ENCODE measurements around the gene PCDHGA1. TPM values are rescaled to one million over a fixed set of nuclear protein-coding genes. Genes with fewer than 3 reads are reported as not detected.

Gene PCDHGA1
- polyA plus RNA-seq, 2 of the 4 experiments (the other 2 are of a cell fraction), result 0.32 to 0.71 TPM

- POLR2A ChIA-PET, result no interaction called here
- WGBS (ENCODE audit: missing lambda C conversion rate), result 74% methylated on average over 52 of the region's 66 CpGs
- no peak for DNase-seq (ENCODE audit: low read depth in 1 of 2, low spot score in 1 of 2)
- Histone ChIP-seq H3K4me3 (no peak overlapping the region), H3K4me1 (no peaks in the 10 kb centered on the region), H3K9me3 (no peaks in the 10 kb centered on the region), H3K4me2 (no peak overlapping the region), H3K27ac (no peak overlapping the region)
- TF ChIP-seq RFX5 (IDR thresholded peaks at IDR 0.05) (no peak), ZC3H11A (IDR thresholded peaks at IDR 0.05) (no peak), PBX3 (IDR thresholded peaks at IDR 0.05) (no peak), NFE2L2 (conservative IDR thresholded peaks at IDR 0.05; ENCODE audit: low read length) (no peak), HOXA7 (CRISPR knock-in tag; IDR thresholded peaks at IDR 0.05) (no peak), MAX (IDR thresholded peaks at IDR 0.05) (no peak), MYC (IDR thresholded peaks at IDR 0.05; ENCODE audit: borderline replicate concordance, low read length) (no peak), RCOR1 (IDR thresholded peaks at IDR 0.05; ENCODE audit: low read depth, low read length) (no peak), JUN (IDR thresholded peaks at IDR 0.05) (no peak), HMGXB4 (CRISPR knock-in tag; IDR thresholded peaks at IDR 0.05; ENCODE audit: borderline replicate concordance) (no peak), TFCP2L1 (CRISPR knock-in tag; IDR thresholded peaks at IDR 0.05) (no peak), KDM5A (IDR thresholded peaks at IDR 0.05) (no peak), GATA3 (IDR thresholded peaks at IDR 0.05; ENCODE audit: borderline replicate concordance) (no peak), FOSL2 (IDR thresholded peaks at IDR 0.05) (no peak), FOSL2 (CRISPR knock-in tag; IDR thresholded peaks at IDR 0.05) (no peak), ZFP36 (IDR thresholded peaks at IDR 0.05; ENCODE audit: borderline replicate concordance, partially characterized antibody) (no peak), EP300 (IDR thresholded peaks at IDR 0.05) (no peak)
- TF ChIP-seq, protein P1, sequence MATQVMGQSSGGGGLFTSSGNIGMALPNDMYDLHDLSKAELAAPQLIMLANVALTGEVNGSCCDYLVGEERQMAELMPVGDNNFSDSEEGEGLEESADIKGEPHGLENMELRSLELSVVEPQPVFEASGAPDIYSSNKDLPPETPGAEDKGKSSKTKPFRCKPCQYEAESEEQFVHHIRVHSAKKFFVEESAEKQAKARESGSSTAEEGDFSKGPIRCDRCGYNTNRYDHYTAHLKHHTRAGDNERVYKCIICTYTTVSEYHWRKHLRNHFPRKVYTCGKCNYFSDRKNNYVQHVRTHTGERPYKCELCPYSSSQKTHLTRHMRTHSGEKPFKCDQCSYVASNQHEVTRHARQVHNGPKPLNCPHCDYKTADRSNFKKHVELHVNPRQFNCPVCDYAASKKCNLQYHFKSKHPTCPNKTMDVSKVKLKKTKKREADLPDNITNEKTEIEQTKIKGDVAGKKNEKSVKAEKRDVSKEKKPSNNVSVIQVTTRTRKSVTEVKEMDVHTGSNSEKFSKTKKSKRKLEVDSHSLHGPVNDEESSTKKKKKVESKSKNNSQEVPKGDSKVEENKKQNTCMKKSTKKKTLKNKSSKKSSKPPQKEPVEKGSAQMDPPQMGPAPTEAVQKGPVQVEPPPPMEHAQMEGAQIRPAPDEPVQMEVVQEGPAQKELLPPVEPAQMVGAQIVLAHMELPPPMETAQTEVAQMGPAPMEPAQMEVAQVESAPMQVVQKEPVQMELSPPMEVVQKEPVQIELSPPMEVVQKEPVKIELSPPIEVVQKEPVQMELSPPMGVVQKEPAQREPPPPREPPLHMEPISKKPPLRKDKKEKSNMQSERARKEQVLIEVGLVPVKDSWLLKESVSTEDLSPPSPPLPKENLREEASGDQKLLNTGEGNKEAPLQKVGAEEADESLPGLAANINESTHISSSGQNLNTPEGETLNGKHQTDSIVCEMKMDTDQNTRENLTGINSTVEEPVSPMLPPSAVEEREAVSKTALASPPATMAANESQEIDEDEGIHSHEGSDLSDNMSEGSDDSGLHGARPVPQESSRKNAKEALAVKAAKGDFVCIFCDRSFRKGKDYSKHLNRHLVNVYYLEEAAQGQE (IDR thresholded peaks at IDR 0.05), result no peak
- CTCF ChIA-PET, result interaction anchor here (0.6 to 3.0 kb wide), 5 partner anchors 9 to 76 kb away, joined by 3 to 16 read pairs (median 4); no protein-coding TSS in a partner anchor
- no peak for FAIRE-seq
- no peak for ATAC-seq
Observed at GRCh38 chr5:141491323-141492167, 161.2 kb downstream of the PCDHGA1 start.

DNA sequence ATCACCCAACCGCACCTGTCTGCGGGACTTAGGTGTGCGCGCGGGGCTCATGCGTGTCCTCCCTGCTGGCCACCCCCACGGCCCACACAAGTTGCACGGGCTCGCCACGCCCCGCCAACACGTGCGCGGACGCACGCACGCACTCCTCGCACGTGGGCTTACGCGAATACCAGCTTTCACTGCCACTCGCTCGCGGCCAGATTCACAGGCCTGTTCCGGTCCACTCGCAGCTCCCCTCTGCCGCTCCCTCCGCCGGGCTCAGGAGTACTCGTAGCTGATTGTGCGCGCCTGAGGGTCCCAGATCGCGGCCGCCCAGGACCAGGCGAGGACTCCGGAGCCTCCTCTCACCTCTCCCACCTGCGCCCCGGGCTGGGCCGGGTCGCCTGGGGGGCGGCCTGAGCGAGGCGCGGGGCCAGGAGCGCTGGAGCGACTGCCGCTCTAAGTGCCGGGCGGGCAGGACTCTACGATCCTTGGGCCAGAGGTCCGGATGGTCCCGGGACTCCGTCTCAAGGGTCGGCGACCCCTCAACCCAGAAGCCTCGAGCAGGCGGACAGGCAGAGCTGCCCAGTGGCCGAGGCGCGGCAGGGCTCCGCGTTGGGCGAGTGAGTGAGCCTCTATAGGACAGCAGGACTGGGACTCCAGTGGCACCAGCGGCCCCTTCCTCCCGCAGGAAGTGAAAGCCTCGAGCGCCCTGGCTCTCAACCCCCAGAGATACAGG, 162.0 kb downstream of the PCDHGA1 start:
- DNase-seq (ENCODE audit: low read depth in 1 of 2, low spot score in 1 of 2), result no peak
- TF ChIP-seq CHD2 (IDR thresholded peaks at IDR 0.05; ENCODE audit: low read length, partially characterized antibody) (no peak), PHF8 (IDR thresholded peaks at IDR 0.05; ENCODE audit: borderline replicate concordance, low read depth) (no peak), FOSL2 (IDR thresholded peaks at IDR 0.05) (no peak), FOSL2 (CRISPR knock-in tag; IDR thresholded peaks at IDR 0.05) (no peak), EHMT2 (IDR thresholded peaks at IDR 0.05; ENCODE audit: low read depth) (no peak), NR3C1 (IDR thresholded peaks at IDR 0.05) (no peak)
- TF ChIP-seq, protein P1 (IDR thresholded peaks at IDR 0.05), result no peak
- WGBS (ENCODE audit: missing lambda C conversion rate), result 84% methylated on average over 36 of the region's 68 CpGs
- ChIA-PET CTCF (interaction anchor here (0.7 to 3.0 kb wide), 5 partner anchors 21 to 109 kb away, joined by 3 to 16 read pairs (median 3); partner anchors contain the start of gene PCDHGA7), POLR2A (no interaction called here)
- no peak overlapping the region for H3K4me2 ChIP-seq
- H3K27ac ChIP-seq, result no peak overlapping the region
- H3K9me3 ChIP-seq, result no peaks in the 10 kb centered on the region
- no peak for ATAC-seq
- no peak overlapping the region for H3K4me3 ChIP-seq
- FAIRE-seq, result no peak
- H3K4me1 ChIP-seq, result no peaks in the 10 kb centered on the region
